Erythroblast (primary cell): ENCODE measurements around the gene SIGLEC8.
"Not testable (repeated sequence)": the region's sequence is repeated elsewhere in the genome, so short reads cannot be mapped to it uniquely, and the experiment has no call there.

Experiments
- DNase-seq, 2 experiments: peaks; one replicate each; lab custom pipeline; 2025; lab: John Stamatoyannopoulos, UW
- GATA1 ChIP-seq: IDR thresholded peaks from 2 replicates; pipeline ENCODE4 v1.6.1; 2011; ENCODE audit warnings: low read depth, mild to moderate bottlenecking, control low read depth, low read length, moderate library complexity
- POLR2A ChIP-seq: IDR thresholded peaks from 2 replicates; pipeline ENCODE4 v1.6.1; 2011; ENCODE audit warnings: mild to moderate bottlenecking, low read length

Gene SIGLEC8

DNA sequence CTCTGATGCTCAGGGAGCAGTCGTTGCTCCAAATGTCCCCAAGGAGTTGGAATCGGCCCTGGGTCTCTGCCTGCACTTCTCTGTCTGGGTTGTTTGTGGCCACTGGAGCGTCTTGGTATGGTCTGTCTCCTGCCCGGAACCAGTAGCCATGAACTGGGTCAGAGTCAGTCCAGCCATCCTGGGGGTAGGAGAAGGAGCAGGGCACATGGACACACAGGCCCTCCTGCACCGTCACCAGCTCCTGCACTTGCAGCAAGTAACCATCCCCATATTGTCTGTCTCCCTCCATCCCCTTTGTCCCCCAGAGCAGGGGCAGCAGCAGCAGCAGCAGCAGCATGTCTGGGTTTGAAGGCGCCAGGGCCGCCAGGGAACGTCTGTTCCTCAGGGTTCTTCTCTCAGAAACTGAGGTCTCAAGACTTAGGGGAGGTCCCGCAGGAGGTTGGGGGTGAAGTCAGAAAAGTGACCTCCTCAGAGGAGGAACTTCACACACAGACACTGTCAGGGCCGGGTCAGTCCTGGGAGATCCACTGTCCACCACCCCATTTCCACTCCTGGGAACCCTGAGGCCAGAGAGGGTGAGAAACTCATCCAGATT, at the start of gene SIGLEC8:
Gene SIGLEC8, minus strand, starts transcription at position 404 of the 595 bp plus-strand sequence. Its CDS starts 67 bp downstream, at position 337.
- no peak for DNase-seq
- TF ChIP-seq POLR2A (no peak), GATA1 (no peak)

DNA sequence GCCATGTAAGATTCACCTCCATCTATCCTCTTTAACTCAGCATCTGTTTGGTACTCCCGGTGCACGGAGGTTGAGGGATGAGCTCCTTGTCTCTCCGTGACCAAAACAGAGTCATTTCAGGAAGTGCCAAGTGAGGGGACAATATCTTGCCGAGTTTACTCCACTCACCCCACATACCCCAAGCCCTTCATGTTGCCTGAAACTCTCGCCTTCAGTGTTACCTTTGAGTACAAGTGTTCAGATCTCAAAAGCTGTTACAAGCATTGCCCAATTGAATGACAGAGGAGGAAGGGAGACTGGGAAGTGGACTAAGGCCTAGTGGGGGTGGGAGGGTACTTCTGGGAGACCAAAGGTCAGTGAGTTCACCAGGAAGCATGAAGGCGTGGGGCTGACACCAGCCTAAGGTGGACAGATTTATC, 49.4 kb upstream of the SIGLEC8 start:
- TF ChIP-seq GATA1 (no peak), POLR2A (no peak)
- DNase-seq, result peak in 1 of 2 experiments; percentile 68

DNA sequence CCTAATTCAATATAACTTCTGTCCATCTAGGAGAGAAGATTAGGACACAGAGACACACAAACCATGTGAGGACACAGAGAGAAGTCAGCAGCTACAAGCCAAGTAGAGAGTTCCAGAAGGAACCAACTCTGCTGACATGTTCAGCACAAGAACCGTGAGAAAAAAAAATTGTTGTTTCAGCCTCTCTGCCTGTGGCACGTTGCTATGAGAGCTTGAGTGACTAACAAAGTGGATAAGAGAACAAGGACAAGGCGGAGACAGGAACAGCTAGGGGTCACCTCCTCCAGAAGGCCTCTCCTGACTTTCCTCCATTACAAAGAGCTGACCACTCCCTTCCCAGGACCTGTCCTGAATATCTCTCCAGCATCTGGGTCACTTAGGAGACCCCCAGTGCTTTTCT, 48.9 kb upstream of the SIGLEC8 start:
- DNase-seq, result no peak
- TF ChIP-seq GATA1 (no peak), POLR2A (no peak)

DNA sequence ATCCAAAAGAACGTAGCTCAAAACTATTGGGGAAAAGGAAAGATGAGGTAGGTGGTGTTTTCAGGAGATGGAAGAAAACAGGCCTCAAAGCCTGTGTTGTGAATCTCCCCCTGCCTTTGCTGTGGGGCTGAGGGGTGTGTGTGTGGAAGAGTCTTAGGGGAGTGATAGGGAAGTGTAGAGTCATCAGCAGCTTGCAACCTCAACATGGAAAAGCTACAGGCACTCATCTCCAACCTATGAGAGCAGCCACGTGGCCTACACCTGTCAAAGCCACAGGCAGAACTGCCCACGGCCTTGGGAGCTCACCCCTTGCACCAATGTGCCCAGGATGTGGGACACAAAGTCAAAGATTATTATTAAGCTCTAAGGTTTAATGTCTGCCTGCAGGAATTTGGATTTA, 47.6 kb upstream of the SIGLEC8 start:
- DNase-seq, result no peak
- TF ChIP-seq GATA1, result no peak
- no peak for TF ChIP-seq POLR2A

DNA sequence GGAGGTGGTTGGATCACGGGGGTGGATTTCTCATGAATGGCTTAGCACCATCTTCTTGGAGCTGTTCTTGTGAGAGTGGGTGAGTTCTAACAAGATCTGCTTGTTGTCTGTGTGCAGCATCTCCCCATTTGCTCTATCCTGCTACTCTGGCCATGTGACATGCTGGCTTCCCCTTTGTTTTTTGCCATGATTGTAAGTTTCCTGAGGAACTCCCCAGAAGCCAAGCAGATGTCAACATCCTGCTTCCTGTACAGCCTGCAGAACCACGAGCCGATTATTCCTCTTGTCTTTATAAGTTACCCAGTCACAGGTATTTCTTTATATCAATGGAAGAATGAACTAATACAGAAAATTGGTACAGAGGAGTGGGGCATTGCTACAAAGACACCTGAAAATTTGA, 45.6 kb upstream of the SIGLEC8 start:
- TF ChIP-seq GATA1, result no peak
- no peak for TF ChIP-seq POLR2A
- DNase-seq, result no peak

DNA sequence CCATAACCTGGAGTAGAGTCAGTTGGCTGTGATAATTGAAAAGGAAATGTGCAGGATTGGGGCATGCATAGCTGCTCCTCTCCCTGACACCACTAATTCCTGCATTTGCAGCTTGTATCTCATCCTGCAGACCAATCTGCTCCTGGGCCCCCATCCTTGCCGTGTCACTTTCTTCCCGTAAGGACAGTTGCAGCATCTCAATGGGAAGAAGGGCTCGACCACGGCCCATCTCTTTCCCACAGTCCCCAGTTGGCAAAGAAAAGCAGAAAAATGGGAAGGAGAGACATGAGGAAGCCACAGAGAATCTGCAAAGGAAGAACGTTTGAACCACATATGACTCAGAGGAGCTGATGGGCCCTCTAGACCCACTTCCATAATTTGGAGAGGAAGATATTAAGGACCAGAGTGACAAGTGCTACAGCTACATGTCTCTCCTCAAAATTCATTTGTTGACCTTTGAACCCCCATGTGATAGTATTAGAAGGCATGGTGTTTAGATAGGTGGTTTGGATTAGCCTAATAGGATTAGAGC, 45.1 kb upstream of the SIGLEC8 start:
- TF ChIP-seq POLR2A (no peak), GATA1 (no peak)
- DNase-seq, result no peak

DNA sequence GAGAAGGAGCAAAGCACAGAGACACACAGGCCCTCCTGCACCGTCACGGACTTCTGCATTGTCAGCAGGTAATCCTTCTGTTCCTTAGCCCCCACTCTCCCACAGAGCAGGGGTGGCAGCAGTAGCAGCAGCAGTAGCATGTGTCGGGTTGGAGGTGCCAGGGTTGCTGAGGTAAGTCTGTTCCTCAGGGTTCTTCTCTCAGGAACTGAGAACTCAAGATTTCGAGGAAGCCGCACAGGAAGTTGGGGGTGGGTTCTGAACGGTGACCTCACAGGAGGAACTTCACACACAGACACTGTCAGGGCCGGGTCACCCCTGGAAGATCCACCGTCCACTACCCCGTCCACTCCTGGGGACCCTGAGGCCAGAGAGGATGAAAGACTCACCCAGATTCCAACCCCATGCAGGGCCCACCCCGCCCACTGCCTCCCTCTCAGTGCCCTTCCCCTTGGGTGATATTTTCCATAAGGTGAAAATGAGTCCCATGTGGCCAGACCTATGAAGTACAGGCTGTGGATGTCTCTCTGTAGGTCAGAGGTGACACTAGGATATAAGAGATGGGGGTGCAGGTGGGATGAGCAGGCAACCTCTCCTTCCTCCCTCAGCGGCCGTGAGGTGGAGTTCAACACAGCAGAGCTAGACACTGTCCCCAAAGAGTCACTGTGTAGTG, 43.5 kb upstream of the SIGLEC8 start, which contains the start of gene SIGLEC12:
Gene SIGLEC12, minus strand, starts transcription at position 207 of the 670 bp plus-strand sequence. Its CDS starts 67 bp downstream, at position 140.
- TF ChIP-seq GATA1, result no peak
- no peak for TF ChIP-seq POLR2A
- DNase-seq, result no peak

DNA sequence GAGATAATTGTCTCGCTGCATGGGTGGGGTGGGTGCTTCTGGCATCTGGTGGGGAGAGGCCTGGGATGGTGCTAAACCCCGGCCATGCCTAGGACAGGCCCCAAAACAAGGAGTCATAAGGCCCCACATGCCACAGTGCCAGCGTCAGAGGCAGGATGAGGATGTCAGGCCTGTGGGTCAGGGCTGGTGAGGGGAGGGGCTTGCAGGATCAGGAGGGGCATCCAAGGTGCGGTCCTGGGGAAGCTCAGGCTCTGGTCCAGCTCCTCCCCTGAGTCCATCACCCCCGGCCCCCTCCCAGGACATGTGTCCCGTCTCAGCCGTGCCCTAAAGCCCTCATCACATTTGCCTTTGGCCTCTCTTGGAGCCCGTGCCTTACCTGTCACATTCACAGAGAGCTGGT, 42.7 kb upstream of the SIGLEC8 start:
- not testable (repeated sequence) for DNase-seq

DNA sequence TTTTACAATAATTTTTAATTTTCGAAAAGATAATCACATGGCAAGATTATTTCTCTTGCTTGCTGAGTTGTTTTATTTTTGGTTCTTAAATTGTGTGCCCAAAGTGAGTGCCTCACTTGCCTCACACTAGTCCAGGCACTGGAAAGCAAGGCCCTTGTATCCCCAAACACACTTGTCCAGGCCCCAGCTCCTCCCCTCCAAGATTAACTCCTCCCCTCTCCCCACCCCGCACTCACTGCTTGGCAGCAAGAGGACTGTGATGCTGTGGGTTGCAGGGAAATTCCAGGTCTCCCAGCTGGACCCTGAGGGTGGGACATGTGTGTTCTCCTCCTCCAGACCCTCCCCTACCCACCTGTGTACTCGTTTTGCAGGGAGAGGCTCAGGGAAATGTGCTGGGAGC, 39.4 kb upstream of the SIGLEC8 start:
- no peak for TF ChIP-seq GATA1
- no peak for TF ChIP-seq POLR2A

DNA sequence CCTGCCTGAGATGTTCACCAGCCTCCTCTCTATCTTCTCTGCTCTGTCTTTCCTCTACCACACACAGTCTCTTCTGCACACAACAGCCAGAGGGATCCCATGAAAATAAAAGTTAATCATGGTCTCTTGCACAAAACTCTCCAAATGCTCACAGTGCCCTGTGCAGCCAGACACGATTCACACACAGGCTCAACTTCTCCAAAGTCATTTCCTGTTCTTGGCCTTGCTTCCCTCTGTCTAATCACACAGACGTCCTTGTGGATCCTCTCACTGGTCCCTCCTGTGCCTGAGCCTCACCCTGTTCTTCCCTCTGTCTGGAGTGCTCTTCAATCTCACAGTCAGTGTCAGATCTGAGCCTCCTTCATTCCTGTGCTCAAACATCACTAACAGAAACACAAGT, 35.5 kb upstream of the SIGLEC8 start:
- DNase-seq, result no peak
- no peak for TF ChIP-seq GATA1
- TF ChIP-seq POLR2A, result no peak

More for the DNA sequence above, 39.4 kb upstream of the SIGLEC8 start:
- DNase-seq, result no peak

DNA sequence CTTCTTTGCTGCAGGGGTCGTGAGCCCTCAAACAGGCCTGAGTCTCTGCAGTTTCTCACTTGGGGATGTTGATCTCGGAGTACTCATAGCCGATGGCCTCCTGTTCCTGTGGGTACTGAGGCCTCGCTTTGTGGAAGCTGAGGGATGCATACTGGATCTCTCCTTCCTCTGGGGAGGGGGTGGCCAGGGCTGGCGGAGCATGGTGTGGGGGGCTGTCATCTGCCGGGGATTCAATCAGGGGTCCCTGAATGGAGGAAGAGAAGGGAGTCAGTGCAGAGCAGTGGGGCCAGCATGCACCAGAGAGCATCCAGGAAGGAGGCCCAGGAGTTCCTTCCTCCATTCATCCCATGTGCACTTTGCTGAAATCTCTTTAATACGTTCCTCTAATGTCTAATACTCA, 33.3 kb upstream of the SIGLEC8 start:
- no peak for TF ChIP-seq POLR2A
- no peak for TF ChIP-seq GATA1
- DNase-seq, result no peak

DNA sequence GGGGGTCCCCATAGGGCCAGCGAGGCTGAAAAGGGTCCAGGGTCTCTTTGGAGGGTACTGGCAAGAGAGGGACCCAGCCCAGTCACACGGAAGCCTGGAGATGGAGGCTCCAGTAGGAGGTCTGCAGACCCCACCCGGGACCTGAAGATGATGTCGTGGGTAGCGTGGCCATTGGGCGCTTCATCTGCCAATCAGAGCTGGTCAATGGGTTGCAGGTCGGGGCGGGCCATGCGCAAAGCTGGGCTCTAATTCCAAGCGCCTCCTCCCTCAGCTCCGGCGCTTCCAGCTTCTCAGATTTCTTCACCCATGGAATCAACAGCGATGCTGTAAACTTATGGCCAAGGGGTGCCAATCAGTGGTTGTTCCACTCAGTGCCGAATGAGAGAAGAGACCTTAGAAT, 32.4 kb upstream of the SIGLEC8 start:
- no peak for DNase-seq
- no peak for TF ChIP-seq GATA1
- TF ChIP-seq POLR2A, result no peak

DNA sequence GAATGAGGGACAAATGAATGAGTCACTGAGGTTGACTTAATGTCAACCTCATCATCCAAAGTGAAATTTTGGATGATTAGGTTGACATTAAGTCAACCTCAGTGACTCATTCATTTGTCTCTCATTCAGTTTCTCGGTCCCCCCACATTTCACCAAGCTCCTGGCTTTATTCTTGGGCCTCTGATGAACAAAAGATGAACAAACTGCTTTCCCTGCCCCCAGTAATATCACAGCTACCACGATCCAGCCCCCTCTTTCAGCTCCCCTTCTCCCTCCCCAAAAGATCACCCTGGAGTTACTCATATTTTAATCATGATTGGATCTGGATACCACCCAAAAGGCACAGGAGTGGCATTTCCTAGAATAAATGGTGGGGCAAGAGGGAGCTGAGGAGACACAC, 30.9 kb upstream of the SIGLEC8 start:
- TF ChIP-seq POLR2A, result no peak
- TF ChIP-seq GATA1, result no peak
- no peak for DNase-seq

DNA sequence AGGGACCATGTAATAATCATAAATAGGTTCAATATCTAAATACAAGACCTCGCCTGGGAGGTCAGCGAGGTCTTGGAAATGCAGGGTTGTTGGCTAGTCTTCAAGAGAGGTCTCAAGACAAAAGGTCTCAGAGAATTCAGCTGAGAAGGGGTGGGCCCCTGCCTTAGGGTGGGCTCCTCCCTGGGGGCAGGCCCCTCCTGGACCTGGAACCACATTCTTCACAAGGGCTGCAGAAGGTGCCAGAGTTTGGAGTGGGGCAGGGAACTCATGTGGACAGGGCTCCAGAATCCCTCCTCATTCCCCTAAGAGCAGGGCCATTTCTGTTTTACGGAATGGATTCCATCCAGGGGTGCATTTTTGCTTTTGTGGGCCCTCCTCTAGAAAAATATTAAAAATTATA, 30.2 kb upstream of the SIGLEC8 start:
- TF ChIP-seq POLR2A, result no peak
- no peak for DNase-seq

DNA sequence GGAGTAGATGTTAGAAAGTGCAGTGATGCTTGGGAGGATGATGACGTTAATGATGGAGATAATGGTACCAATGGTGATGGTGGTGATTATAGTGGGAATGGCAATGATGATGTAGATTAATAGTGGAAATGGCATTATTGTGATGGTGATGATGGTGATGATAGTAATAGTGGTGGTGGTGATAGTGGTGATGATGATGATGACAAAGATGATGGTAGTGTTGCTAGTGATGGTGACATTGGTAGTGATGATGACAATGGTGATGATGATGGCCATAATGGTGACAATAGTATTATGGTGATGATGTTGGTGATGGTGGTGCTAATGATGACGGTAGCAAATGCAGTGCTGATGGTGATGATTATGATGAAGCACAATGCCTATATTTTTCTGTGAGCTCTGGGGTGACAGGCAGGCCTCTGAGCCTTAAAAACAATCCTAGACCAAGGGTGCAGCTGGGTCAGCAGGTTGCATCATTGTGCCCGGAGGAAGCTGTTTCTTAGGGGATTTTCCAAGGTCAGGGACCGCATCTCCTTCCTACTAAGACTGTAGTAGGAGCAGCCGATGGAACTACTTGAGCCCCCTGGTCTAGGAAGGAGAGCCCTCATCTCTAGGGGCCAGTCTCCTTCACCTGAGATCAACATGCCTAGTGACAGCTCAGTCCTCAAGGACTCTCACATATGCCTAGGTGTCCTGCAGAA, 27.9 kb upstream of the SIGLEC8 start:
- no peak for DNase-seq
- TF ChIP-seq GATA1 (no peak), POLR2A (no peak)
